Activated CD4-positive, alpha-beta T cell treated with anti-CD3 and anti-CD28 coated beads, Interleukin-2, amount 10 ng/mL, durations not matched to agents 7 days and 5 days (primary cell): Measurements from ENCODE around the gene KIF25. TPM values are rescaled to one million over a fixed set of nuclear protein-coding genes. Genes with fewer than 3 reads are reported as not detected.
"Not testable (repeated sequence)": the region's sequence is repeated elsewhere in the genome, so short reads cannot be mapped to it uniquely, and the experiment has no call there.

Experiments used
- CTCF ChIA-PET: fragments of 350-600 bp; sonication (Branson Sonifier 250); formaldehyde crosslinking; loops from one replicate; lab custom pipeline; 2021; ENCODE audit warnings: antibody characterized with exemption; lab: Charles Lee
- POLR2A ChIA-PET: fragments of 350-600 bp; sonication (Branson Sonifier 250); formaldehyde crosslinking; loops from one replicate; lab custom pipeline; 2021; ENCODE audit warnings: antibody characterized with exemption; lab: Charles Lee
- DNase-seq: peaks from one replicate; pipeline ENCODE4 v3.0.0-alpha.2; 2020
- H3K27ac Mint-ChIP-seq: one replicate; pipeline ENCODE4 v1.8.0; 2021; ENCODE audit warnings: mild to moderate bottlenecking, moderate library complexity, mixed read lengths
- H3K27me3 Mint-ChIP-seq: one replicate; pipeline ENCODE4 v1.8.0; 2021; ENCODE audit warnings: mixed read lengths
- H3K36me3 Mint-ChIP-seq: one replicate; pipeline ENCODE4 v1.8.0; 2021; ENCODE audit warnings: low read depth, mixed read lengths
- H3K4me1 Mint-ChIP-seq: one replicate; pipeline ENCODE4 v1.8.0; 2021; ENCODE audit warnings: mixed read lengths
- H3K4me3 Mint-ChIP-seq: one replicate; pipeline ENCODE4 v1.8.0; 2021; ENCODE audit warnings: mild to moderate bottlenecking, moderate library complexity, mixed read lengths
- H3K9me3 Mint-ChIP-seq: one replicate; pipeline ENCODE4 v1.8.0; 2021; ENCODE audit warnings: mixed read lengths
- total RNA-seq, 2 experiments: library from RNA; stranded (reverse); gene quantifications; one replicate each; pipeline ENCODE4 v1.2.3, GENCODE V29; 2021

KIF25 gene
- total RNA-seq, 2 experiments from 2014 or later = not detected

DNA sequence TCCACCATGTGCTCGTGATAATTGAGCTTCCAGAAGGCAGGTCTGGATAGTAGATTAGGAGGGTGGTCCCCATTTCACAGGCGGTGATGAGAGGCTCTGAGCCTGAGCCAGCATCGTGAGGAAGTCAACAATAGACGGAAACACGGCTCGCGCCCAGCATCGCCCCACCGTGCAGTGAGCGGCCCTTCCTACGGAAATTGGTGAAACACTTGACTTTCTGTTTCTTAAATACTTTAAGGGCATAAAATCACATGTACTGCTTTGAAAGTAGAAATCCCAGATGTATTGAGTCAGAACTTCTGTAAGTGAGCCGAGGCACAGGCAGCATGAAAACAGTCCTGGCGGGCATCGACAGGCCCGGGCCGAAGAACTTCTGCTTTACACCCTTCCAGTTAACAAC lies 4.3 kb upstream of the KIF25 start:
- H3K27me3 Mint-ChIP-seq = no peaks in the 10 kb centered on the region
- no peak overlapping the region for H3K27ac Mint-ChIP-seq
- no peaks in the 10 kb centered on the region for H3K4me1 Mint-ChIP-seq
- H3K4me3 Mint-ChIP-seq = no peak overlapping the region
- H3K36me3 Mint-ChIP-seq = no peaks in the 10 kb centered on the region
- no peaks in the 10 kb centered on the region for H3K9me3 Mint-ChIP-seq
- ChIA-PET CTCF (no interaction called here), POLR2A (no interaction called here)
- DNase-seq = no peak

DNA sequence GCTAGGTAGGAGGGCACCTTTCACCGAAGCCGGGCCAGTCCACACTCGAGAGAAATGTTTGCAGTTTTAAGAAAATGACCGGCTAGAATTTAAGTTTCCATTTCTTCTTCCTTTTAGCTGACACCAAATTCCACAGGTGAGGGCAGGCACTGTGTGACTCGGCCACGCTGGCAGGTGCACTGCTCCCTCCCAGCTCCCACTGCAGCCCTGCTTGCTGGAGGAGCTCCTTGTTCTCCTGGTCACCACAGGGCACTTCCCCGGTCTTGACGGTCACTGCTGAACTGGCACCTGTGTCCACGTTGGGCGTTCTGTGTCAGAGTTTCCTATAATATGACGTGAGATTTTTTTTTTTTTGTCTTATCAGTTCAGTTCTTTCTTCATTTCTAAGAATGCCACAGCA lies 3.6 kb upstream of the KIF25 start:
- POLR2A ChIA-PET = no interaction called here
- Mint-ChIP-seq H3K9me3 (no peaks in the 10 kb centered on the region), H3K27ac (no peak overlapping the region), H3K36me3 (no peaks in the 10 kb centered on the region), H3K4me1 (no peaks in the 10 kb centered on the region), H3K4me3 (no peak overlapping the region), H3K27me3 (no peaks in the 10 kb centered on the region)
- DNase-seq = no peak
- CTCF ChIA-PET = no interaction called here

DNA sequence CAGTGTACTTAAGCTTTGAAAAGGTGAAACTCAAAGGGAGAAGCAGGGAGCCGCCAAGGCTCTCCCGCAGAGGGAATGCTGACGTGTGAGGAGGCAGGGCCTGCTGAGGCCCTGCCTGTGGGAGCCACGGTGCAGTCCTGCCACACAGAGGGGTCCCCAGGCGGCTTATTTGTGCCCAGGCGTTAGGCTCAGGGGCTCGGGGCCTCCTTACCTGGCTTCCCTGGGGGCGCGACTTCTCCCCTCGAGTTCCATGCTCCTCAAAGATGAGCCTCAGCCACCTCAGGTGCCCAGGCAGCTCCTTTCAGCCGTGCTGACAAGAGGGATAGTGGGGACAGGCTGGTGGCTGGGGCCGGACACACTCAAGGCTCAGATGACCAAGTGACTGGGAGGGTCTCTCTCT lies 2.2 kb upstream of the KIF25 start:
- Mint-ChIP-seq H3K36me3 (no peaks in the 10 kb centered on the region), H3K4me1 (no peaks in the 10 kb centered on the region), H3K4me3 (no peak overlapping the region), H3K9me3 (no peaks in the 10 kb centered on the region), H3K27ac (no peak overlapping the region), H3K27me3 (no peaks in the 10 kb centered on the region)
- DNase-seq = no peak
- POLR2A ChIA-PET = no interaction called here
- CTCF ChIA-PET = no interaction called here

DNA sequence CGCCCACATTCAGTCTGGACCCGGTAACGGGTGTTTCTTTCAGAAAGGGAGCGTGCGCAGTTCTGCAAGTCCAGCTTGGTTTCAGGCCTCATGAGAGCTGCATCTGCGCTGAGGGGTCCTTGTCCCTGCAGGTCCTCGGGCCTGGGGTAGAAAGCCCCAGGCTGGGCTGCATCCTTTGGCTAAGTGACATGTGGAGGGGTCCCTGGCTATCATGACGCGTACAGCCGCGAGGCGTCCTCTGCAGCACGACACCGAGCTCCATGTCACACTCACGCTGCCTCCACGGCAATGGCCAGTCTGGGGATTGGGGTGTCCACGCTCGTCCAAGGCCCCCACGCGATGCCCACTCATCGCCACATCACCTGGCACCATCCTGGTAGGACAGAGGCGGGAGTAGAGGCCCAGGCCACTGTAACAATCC lies 1.7 kb upstream of the KIF25 start:
- POLR2A ChIA-PET = no interaction called here
- Mint-ChIP-seq H3K27me3 (no peaks in the 10 kb centered on the region), H3K27ac (no peak overlapping the region), H3K4me1 (no peaks in the 10 kb centered on the region), H3K4me3 (no peak overlapping the region), H3K36me3 (no peaks in the 10 kb centered on the region), H3K9me3 (no peaks in the 10 kb centered on the region)
- no peak for DNase-seq
- CTCF ChIA-PET = no interaction called here

DNA sequence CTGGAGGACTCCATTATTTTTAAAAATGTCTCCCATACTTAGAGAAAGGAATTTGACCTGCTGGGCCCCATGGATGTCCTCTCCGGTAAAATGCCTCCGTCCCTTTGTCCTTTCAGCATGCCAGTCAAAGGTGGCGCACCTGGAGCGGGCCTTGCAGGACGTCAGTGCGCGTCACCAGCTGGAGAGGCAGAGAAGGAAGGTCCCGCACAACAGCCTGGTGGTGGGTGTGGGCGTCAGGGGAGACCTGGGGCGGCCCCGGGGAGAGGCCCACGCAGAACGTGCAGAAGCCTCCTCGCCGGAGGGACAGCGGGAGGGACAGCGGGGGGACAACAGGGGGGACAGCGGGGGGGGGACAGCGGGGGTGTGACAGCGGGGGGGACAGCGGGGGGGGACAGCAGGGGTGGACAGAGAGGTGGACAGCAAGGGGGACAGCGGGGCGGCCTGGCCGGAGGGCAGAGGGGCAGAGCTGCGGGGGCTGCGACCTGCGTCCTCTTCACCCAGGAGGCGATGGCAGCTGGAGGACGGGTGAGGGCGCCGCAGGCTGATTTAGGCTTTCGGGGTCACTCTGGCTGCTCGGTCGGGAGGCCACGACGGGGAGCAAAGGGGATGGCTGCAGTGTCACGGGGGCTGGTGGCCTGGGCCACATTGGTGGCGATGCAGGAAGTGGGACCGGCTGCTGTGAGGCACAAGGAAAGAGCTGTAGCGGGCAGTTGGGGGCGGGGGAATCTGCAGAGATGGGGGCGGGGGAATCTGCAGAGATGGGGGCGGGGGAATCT lies 859 bp upstream of the KIF25 start:
- Mint-ChIP-seq H3K4me1 (no peaks in the 10 kb centered on the region), H3K4me3 (no peak overlapping the region), H3K27me3 (no peaks in the 10 kb centered on the region), H3K9me3 (no peaks in the 10 kb centered on the region), H3K36me3 (no peaks in the 10 kb centered on the region), H3K27ac (no peak overlapping the region)
- no peak for DNase-seq
- ChIA-PET POLR2A (no interaction called here), CTCF (no interaction called here)

DNA sequence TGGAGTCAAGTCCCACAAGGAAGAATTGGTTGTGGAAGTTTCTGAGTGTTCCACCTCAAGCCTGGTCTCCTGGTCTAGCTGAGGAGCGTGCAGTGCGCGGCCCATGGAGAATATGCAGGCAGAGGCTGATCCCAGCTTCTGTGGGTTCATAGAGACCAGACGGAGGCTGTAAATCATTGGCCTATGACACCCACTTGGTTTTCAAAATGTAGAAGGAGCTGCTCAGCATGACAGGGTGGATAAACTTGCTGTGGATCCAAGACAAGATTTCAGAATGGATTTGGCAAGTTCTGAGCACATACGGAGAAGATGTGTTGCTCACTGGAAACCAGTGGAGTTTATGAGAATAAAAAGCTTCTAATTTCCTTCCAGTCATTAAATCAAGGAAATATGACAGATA lies 744 bp downstream of the KIF25 start:
- Mint-ChIP-seq H3K4me1 (no peaks in the 10 kb centered on the region), H3K27me3 (no peaks in the 10 kb centered on the region), H3K9me3 (no peaks in the 10 kb centered on the region), H3K36me3 (no peaks in the 10 kb centered on the region), H3K4me3 (no peak overlapping the region), H3K27ac (no peak overlapping the region)
- no peak for DNase-seq
- ChIA-PET POLR2A (no interaction called here), CTCF (no interaction called here)

DNA sequence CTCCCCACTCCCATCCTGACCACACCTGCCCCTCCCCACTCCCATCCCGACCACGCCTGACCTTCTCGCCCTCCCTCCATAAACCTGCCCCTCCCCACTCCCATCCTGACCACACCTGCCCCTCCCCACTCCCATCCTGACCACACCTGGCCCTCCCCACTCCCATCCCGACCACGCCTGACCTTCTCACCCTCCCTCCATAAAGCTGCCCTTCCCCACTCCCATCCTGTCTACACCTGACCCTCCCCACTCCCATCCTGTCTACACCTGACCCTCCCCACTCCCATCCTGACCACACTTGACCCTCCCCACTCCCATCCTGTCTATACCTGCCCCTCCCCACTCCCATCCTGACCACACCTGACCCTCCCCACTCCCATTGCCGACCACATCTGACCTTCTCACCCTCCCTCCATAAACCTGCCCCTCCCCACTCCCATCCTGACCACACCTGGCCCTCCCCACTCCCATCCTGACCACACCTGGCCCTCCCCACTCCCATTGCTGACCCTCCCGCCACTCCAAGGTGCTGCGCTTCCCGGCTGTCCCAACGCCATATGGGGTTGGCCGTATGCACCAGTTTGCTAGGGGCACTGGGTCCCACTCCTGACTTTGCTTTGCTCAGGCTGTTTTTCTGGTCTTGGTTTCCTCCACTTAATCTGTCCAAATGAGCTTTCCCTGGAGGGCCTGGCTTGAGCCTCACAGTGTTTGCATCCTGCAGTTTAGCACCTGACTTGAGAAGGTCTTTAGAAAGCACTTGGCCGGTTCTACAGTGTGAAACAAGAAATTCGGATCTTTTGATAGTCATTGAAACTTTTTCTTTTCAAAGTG lies 2.9 kb downstream of the KIF25 start:
- no peaks in the 10 kb centered on the region for H3K27me3 Mint-ChIP-seq
- CTCF ChIA-PET = no interaction called here
- DNase-seq = no peak
- no peaks in the 10 kb centered on the region for H3K9me3 Mint-ChIP-seq
- no peaks in the 10 kb centered on the region for H3K36me3 Mint-ChIP-seq
- H3K4me3 Mint-ChIP-seq = no peak overlapping the region
- POLR2A ChIA-PET = no interaction called here
- no peaks in the 10 kb centered on the region for H3K4me1 Mint-ChIP-seq
- H3K27ac Mint-ChIP-seq = no peak overlapping the region

DNA sequence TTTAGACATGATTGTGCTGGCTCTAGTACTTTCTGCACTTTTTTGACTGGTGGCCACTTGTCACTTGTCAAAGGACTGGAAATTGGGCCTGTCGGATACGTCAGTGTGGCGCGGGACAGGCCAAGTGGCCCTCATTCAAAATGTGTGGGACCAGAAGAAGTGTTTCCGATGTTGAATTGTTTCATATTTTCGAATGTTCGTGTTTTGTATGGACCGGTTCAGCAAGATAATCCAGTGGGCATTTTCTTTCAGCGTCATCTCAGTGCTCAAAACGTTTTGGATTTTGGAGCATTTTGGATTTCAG lies 3.5 kb downstream of the KIF25 start:
- Mint-ChIP-seq H3K4me1 (no peaks in the 10 kb centered on the region), H3K36me3 (no peaks in the 10 kb centered on the region), H3K27me3 (no peaks in the 10 kb centered on the region), H3K9me3 (no peaks in the 10 kb centered on the region), H3K4me3 (no peak overlapping the region), H3K27ac (no peak overlapping the region)
- CTCF ChIA-PET = no interaction called here
- POLR2A ChIA-PET = no interaction called here
- no peak for DNase-seq

DNA sequence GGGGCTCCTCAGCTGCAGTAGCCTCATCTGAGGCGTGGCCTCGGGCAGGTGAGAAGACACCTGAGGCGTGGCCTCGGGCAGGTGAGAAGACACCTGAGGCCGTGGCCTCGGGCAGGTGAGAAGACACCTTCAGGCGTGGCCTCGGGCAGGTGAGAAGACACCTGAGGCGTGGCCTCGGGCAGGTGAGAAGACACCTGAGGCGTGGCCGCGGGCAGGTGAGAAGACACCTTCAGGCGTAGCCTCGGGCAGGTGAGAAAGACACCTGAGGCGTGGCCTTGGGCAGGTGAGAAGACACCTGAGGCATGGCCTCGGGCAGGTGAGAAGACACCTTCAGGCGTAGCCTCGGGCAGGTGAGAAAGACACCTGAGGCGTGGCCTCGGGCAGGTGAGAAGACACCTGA lies 4.0 kb downstream of the KIF25 start:
- DNase-seq, CTCF ChIA-PET, H3K4me3 Mint-ChIP-seq, H3K27me3 Mint-ChIP-seq, H3K4me1 Mint-ChIP-seq, H3K27ac Mint-ChIP-seq, H3K36me3 Mint-ChIP-seq, H3K9me3 Mint-ChIP-seq, POLR2A ChIA-PET: not testable (repeated sequence)

DNA sequence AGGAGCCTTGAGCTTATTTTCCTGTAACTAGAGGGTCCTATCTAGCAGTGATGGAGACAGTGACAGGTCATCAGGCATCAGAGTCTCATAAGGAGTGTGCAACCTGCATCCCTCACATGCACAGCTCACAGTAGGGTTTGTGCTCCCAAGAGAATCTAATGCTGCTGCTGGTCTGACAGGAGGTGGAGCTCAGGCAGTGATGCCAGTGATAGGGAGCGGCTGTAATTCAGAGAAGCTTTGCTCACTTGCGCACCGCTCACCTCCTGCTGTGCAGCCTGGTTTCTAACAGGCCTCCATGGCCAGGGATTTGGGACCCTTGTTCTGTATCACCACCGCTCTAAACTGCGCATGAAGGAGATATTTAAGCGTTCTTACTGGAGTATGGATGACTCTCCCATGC lies 5.3 kb downstream of the KIF25 start:
- Mint-ChIP-seq H3K36me3 (no peaks in the 10 kb centered on the region), H3K4me1 (no peaks in the 10 kb centered on the region), H3K4me3 (no peak overlapping the region), H3K9me3 (no peaks in the 10 kb centered on the region), H3K27ac (no peak overlapping the region), H3K27me3 (no peaks in the 10 kb centered on the region)
- DNase-seq = no peak
- POLR2A ChIA-PET = no interaction called here
- CTCF ChIA-PET = no interaction called here

DNA sequence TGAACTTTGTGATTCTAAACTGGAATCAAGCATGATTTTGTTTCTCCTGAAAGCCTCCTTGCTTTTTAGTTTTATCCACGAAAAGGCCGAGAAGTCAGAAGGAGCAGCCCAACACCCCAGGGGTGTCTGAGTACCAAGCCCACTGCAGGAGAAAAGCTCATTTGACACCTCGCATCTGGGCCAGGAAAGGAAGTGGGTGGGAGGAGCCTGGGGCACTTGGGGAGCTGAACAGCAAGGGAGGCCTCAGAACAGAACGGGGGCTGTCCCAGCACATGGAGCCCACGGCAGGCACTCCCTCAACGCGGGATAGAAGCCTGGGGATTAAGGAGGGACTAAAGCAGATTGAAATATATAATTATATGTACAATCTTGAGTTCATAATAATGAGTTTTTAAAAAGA lies 6.6 kb downstream of the KIF25 start:
- no peak for DNase-seq
- no peaks in the 10 kb centered on the region for H3K36me3 Mint-ChIP-seq
- no peak overlapping the region for H3K27ac Mint-ChIP-seq
- H3K27me3 Mint-ChIP-seq = no peaks in the 10 kb centered on the region
- CTCF ChIA-PET = no interaction called here
- no peaks in the 10 kb centered on the region for H3K9me3 Mint-ChIP-seq
- POLR2A ChIA-PET = no interaction called here
- no peak overlapping the region for H3K4me3 Mint-ChIP-seq
- no peaks in the 10 kb centered on the region for H3K4me1 Mint-ChIP-seq

DNA sequence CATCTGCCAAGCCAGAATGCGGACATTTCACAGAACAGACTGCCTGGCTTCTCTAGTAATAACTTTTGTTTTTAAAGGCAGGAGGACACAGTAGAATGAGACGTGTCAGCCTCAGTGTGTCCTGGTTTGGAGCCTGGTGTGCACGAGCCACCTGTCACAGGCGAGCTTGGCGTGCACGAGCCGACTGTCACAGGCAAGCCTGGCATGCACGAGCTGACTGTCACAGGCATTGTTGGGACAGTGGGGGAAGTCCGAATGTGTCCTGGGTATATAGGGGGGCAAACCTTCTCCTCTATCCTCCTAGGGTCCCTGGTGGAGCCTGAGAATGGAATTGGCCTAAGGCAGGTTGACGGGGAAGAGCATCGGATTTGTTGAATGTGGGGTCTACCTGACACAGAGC lies 7.5 kb downstream of the KIF25 start:
- Mint-ChIP-seq H3K9me3 (no peaks in the 10 kb centered on the region), H3K36me3 (no peaks in the 10 kb centered on the region), H3K27me3 (no peaks in the 10 kb centered on the region), H3K4me3 (no peak overlapping the region), H3K27ac (no peak overlapping the region), H3K4me1 (no peaks in the 10 kb centered on the region)
- ChIA-PET POLR2A (no interaction called here), CTCF (interaction anchor here (0.7 kb wide), 1 partner anchor 322 kb away, joined by 3 read pairs; no protein-coding TSS in a partner anchor)
- no peak for DNase-seq

DNA sequence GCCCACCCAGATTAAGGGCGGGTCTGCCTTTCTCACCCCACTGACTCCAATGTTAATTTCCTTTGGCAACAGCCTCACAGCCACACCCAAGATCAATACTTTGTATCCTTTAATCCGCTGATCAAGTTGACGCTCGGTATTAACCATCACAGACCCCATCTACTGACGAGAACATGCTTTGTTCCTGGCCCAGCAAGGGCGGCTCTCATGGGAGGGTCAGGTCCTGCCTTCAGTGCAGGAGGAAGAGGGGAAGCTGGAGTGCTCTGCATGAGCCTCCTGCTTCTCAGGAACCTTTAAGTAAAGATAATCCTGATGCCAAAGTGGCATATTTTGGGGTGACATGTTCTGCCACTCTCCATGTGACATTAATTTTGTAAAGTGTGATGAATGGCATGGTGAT lies 8.3 kb downstream of the KIF25 start:
- Mint-ChIP-seq H3K9me3 (peaks cover 1% of the 10 kb centered on the region), H3K36me3 (no peaks in the 10 kb centered on the region), H3K4me1 (no peaks in the 10 kb centered on the region), H3K27ac (no peak overlapping the region), H3K4me3 (no peak overlapping the region), H3K27me3 (no peaks in the 10 kb centered on the region)
- ChIA-PET POLR2A (no interaction called here), CTCF (no interaction called here)
- DNase-seq = no peak
